ENCODE measurements around the gene MCTP1. TPM values are rescaled to one million over a fixed set of nuclear protein-coding genes. Genes with fewer than 3 reads are reported as not detected.
A peak's percentile ranks its signal among the peaks of the same experiment; 100 is the strongest.

Gene MCTP1
- total RNA-seq, 1 experiment from 2014 or later = 2.5 TPM

DNA sequence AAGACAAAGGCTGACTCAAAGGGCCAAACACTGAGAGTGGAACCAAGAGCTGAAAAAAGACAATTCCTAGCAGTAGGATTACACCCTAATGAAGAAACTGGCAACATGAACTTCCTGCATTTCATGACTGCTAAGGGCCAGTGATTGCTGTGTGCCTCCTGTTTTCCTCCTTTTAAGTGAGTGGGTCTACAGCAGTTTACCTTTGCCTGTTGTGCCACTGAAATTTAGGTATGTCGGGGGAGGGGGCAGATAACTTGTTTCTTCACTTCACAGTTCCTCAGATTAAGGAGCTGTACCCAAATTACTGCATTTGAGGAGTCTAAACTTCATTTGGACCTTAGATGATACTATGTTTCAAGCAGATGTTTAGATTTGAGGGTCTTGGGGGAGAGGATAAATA lies 191.7 kb downstream of the MCTP1 start:
- Histone ChIP-seq H2BK12ac (ENCODE audit: insufficient read length, low read depth, low read length) (no peak overlapping the region), H3K4me1 (ENCODE audit: insufficient read depth, low read length) (no peaks in the 10 kb centered on the region), H3K14ac (ENCODE audit: insufficient read depth, low read length) (no peak overlapping the region), H4K5ac (ENCODE audit: insufficient read length, low read depth, low read length) (no peak overlapping the region), H2BK15ac (ENCODE audit: low read depth, low read length) (no peak overlapping the region), H4K91ac (ENCODE audit: insufficient read length, low read depth, low read length) (no peak overlapping the region), H3K4me2 (ENCODE audit: insufficient read depth, insufficient read length, low read length) (no peak overlapping the region), H3K9ac (ENCODE audit: extremely low read depth, insufficient read length, low read length) (no peak overlapping the region), H3K18ac (ENCODE audit: insufficient read length, low read depth, low read length) (no peak overlapping the region), H3K23me2 (ENCODE audit: insufficient read length, low read depth, low read length, poor library complexity, severe bottlenecking) (no peaks in the 10 kb centered on the region), H3K9me3 (ENCODE audit: control insufficient read depth, low read depth, low read length) (no peaks in the 10 kb centered on the region), H2AK5ac (ENCODE audit: insufficient read length, low read length) (no peak overlapping the region), H3K27me3 (ENCODE audit: insufficient read depth, low read length) (no peaks in the 10 kb centered on the region), H3K56ac (ENCODE audit: insufficient read length, low read depth, low read length) (no peak overlapping the region), H2BK5ac (ENCODE audit: insufficient read length, low read length) (no peak overlapping the region), H3K27ac (ENCODE audit: insufficient read length, low read depth, low read length) (no peak overlapping the region), H3K23ac (ENCODE audit: insufficient read length, low read depth, low read length) (no peak overlapping the region), H3K4ac (ENCODE audit: low read depth, low read length) (no peak overlapping the region), H2BK120ac (ENCODE audit: low read depth, low read length, poor library complexity, severe bottlenecking) (no peak overlapping the region), H2BK20ac (ENCODE audit: low read depth, low read length, poor library complexity, severe bottlenecking) (no peak overlapping the region), H3K79me2 (ENCODE audit: insufficient read depth, low read length) (no peaks in the 10 kb centered on the region), H4K8ac (replicated peaks; ENCODE audit: insufficient read length, low read depth, low read length) (no peak overlapping the region), H4K20me1 (ENCODE audit: control insufficient read depth, insufficient read depth, insufficient read length) (no peaks in the 10 kb centered on the region), H3K79me1 (ENCODE audit: insufficient read depth, low read depth, low read length, poor library complexity, severe bottlenecking) (no peaks in the 10 kb centered on the region), H3T11ph (ENCODE audit: low read length) (no peak overlapping the region), H2AFZ (ENCODE audit: low read length) (no peak overlapping the region)
- H3K4me3 Mint-ChIP-seq = no peak overlapping the region
- peaks cover 9 to 13% of the 10 kb centered on the region in 2 experiments for H3K4me1 Mint-ChIP-seq
- H3K9me3 Mint-ChIP-seq = peaks cover 5 to 11% of the 10 kb centered on the region in 2 experiments; a peak in 3 of 5 replicates
- DNase-seq = no peak
- no CpG with 5 or more reads among the region's 1 CpG for WGBS (ENCODE audit: extremely low coverage, insufficient read length, low lambda C conversion rate)
- peak overlapping the region in 1 of 3 experiments; percentile 92; a peak in 4 of 7 replicates for H3K27ac Mint-ChIP-seq
- H3K36me3 Mint-ChIP-seq (ENCODE audit: insufficient read depth in 1 of 3, low read depth in 3 of 3) = peaks cover 5 to 13% (median 6%) of the 10 kb centered on the region in 3 experiments; a peak in 6 of 7 replicates
- H3K27me3 Mint-ChIP-seq (ENCODE audit: low read depth) = no peaks in the 10 kb centered on the region
- TF ChIP-seq, protein P1, sequence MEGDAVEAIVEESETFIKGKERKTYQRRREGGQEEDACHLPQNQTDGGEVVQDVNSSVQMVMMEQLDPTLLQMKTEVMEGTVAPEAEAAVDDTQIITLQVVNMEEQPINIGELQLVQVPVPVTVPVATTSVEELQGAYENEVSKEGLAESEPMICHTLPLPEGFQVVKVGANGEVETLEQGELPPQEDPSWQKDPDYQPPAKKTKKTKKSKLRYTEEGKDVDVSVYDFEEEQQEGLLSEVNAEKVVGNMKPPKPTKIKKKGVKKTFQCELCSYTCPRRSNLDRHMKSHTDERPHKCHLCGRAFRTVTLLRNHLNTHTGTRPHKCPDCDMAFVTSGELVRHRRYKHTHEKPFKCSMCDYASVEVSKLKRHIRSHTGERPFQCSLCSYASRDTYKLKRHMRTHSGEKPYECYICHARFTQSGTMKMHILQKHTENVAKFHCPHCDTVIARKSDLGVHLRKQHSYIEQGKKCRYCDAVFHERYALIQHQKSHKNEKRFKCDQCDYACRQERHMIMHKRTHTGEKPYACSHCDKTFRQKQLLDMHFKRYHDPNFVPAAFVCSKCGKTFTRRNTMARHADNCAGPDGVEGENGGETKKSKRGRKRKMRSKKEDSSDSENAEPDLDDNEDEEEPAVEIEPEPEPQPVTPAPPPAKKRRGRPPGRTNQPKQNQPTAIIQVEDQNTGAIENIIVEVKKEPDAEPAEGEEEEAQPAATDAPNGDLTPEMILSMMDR (conservative IDR thresholded peaks at IDR 0.05) = no peak

All from H9 (cell line).